Medulla oblongata (tissue), 1 donor: ENCODE measurements around the gene C16orf78.

Source experiments
- DNase-seq: peaks from one replicate; pipeline ENCODE4 v3.0.0-alpha.2; 2015; ENCODE audit errors: extremely low spot score

The C16orf78 gene, protein sequence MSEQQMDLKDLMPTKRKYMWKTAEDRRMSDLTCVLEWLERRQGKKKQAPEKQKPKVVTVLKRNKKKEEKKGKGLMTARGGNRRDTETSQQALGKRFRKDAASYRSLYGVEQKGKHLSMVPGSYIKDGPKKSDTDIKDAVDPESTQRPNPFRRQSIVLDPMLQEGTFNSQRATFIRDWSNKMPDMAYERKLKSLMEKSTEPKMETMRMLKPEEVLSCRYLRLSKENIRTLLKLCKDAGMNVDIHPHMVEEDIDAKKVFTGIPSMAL

DNA sequence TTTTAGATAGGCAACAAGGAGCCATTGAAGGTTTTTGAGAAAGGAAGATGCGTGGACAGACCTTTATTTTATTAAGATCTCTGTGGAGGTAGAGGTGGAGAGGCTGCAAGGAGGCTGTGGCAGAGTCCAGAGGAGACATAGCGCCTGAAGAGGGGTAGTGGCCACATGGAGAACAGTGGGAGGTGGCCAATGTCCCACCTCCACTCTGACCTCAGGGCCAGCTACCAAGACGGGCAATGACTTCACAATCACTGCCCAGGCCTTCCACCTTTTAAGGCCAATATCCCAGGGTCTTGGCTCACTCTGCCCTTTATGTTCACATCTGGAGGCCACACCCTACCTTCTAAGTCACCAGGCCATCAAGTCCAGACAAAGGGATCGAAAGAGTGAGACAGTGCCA is at the start of gene C16orf78:
Gene C16orf78, plus strand, starts transcription at position 301 of the 400 bp plus-strand sequence. CDS start 136 bp downstream, outside the sequence.
- DNase-seq: no peak

DNA sequence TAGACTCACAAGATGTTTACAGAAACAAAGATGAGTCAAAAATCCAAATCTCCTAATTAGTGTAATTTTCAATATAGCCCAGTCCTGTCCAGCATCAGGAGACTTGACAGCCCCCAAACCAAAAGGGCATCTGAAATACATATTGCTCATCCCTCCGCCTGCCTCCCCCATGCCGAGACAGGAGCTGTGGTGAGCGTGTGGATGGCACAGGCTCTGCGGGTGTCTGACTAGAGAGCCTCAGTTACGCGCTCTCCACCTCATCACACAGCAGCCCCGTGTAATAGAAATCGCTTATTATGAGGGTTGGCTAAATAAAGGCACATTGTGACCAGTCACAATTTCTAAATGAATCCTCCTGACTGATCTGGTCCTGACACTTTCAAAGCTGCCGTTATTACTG is 48.9 kb upstream of the C16orf78 start:
- DNase-seq: no peak

DNA sequence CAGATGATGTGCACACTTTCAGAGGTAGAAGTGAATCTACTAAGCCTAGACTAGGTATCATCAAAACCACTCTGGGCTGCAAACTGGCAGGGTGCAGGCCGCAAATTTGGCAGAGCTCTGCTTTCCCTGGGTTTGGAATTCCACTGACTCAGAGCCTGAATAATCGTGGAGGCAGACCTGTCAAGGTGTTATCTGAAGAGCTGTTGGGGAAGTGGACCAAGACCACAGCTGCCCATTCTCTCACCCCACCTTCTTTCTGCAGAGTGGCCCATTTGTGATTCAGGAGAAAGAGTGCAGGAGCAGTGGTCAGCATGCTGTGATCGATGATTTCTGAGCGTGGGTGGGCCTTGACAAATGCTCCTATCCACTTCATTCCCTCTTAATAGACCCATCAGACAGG is 46.1 kb upstream of the C16orf78 start:
- no peak for DNase-seq

DNA sequence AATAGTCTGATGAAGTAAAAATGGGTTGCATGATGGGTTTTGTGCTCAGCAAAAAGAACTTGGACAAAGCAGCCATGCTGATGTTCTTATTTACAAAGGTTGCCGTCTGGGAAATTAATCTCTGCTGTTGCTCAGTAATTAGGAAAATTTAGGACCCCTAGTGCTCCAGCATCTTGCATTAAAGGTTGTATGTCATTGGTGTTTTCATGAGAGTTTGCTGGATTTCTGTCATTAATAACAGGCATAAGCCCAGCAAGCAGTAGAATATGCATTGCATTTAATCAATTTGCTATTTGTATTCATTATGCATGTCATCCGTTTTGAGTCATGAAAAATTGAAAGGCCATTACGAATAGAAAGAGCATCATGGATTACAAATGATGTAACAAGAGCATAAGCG is 45.3 kb upstream of the C16orf78 start:
- DNase-seq: no peak

DNA sequence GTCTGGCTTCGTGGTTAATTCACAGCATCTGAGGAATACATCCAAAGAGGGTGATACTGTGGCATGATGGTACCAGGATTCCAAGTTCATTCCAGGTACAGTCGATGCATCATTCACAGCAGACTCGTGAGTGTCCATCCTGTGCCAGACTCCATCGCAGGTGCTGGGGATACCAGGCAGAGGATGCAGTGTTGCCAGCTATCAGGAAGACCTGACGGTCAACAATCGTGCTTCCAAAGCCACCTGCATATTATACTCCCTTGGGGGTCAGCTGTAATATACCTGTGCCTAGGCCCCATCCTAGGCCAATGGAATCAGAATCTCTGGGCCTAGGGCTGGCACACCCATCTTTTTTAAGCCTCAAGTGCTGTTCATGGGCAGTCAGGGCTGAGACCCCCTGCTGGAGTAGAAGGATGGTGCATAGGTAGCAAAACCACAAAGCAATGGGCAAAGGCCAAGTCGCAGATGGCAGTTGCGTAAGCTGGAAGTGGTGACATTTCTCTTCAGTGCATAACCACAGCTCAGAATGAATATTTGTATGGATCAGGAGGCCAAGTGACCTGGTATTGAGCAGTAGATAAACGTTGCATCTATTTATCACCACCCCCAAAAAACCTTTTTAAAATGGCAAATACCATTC is 42.9 kb upstream of the C16orf78 start:
- no peak for DNase-seq

DNA sequence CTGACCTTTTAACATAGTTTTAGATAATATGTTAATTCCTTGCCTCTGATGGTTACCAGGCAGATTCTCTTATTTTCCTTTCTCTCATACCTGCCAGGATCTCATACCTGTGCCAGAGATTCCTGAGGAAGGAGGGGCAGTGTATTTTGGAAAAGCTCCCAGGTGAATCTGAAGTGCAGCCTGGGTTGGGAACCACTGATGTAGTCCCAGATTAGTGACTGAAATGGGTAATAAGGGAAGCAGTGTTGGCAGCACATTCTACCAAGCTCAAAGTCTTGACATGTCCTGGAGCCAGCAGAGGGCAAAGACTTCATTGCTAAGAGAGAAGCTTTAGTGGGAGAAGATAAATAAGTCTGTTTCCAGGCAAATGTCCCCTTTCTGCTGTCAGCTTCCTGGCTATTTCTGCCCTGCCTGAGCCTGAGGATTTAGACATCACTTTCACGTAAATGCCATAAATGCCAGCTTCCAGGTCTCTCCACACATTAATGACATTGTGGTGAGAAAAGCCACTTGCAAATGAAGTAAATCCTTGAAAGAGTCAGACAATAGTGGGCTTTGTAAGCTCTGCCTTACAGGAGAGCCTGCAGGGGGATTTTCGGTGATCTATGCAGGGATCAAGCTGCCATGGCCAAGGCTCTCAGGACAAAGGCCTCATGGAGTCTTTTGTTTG is 40.9 kb upstream of the C16orf78 start:
- DNase-seq: no peak

DNA sequence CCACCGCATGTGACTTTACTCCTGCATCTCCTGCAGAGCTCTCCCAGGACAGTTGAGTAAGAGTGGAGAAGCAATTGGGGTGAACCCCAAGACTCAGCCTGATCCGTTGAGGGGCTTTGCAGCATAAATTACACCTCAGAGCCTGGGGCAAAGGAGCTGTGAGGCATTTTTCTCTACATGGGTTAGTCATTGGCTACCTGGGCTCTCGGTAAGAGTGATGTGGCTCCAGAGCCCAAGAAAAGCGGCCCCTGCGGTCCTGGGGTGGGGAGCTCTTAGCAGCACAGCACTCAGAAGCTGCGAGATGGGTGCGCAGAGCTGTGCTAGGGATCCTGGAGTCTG is 40.4 kb upstream of the C16orf78 start:
- DNase-seq: no peak

DNA sequence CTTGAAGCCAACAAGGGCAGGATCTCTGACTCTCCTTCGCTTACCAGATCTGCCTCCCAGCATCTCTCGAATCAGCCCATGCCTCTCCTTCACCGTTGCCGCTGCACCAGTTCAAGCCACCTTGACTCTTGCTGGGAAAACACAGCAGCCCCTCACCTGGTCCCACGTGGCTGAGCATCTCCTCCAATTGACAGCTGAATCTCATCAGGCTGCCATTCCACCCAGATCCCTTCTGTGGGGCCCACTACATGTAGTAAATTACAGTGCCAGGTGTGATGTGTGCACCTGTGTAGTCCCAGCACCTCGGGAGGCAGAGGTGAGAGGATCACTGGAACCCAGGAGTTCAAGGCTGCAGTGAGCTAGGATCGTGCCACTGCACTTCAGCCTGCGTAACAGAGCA is 37.8 kb upstream of the C16orf78 start:
- no peak for DNase-seq

DNA sequence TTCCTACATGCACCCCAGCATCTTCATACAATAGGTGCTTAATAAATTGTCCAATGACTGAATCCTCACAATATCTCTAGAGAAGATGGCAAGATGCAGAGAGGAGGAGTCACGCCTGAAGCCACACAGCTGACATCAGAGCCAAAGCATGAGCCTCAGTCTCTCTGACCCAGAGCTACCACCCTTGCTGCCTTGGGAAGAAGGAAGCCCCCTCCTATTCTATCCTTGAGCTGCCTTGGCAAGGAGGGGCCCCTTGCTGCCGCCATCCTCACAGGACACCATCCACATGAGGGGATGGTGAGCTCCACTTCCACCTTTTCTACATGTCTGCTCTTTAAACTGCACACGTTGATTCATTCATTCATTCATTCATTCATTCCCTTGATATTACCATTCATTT is 37.0 kb upstream of the C16orf78 start:
- no peak for DNase-seq

DNA sequence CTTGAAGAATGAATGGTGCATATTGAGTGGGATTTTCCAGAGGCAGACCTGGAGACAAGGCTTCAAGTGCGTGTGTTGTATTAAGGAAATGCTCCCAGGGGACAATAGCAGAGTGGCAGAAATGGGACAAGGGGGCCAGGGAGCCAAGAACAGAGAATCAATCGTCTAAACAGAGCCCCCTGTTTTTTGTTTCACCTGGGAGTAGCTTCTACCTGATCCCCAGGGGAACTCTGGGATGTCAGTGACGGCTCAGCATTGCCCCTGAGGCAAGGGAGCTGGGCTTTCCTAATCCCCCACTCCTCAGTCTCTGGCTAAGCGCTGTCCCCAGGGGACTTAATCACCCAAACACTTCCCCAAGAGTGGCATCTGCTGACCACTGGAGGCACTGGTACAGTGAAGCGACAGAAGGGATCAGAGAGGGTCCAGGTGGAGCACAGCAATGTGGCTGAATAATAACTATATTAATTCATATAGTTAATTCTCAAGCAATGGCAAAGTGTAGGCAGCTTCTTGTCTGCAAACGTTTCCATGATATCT is 35.7 kb upstream of the C16orf78 start:
- DNase-seq: no peak

DNA sequence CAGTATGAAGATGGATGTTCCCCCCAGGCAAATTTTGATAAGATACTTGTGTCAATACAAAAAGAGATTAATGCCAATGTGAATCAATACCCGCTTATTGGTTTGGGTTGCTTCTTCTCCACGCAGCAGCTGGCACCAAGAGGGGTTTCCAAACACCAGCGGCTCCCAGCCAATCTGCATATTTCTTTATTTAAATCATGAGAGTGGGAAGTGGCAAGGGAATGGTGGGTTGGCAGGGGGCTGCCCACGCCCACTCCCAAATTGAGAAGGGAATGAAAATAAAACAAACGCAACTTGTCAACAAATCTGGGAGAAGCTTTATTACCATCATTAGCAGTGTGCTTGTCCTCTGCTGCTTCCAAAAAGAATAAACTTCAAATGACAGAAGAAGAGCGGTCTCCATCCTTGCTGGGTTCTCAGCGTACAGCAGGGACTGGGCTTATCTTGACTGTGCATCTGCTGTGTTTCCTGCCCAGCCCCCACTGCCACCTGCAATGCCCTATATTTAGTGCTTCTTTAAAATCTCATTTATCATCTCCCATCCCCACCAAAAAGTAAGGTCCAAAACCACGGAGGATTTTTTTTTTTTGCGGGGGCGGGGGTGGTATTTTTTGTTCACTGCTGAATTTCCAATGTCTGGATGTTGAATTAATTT is 34.9 kb upstream of the C16orf78 start:
- DNase-seq: no peak

DNA sequence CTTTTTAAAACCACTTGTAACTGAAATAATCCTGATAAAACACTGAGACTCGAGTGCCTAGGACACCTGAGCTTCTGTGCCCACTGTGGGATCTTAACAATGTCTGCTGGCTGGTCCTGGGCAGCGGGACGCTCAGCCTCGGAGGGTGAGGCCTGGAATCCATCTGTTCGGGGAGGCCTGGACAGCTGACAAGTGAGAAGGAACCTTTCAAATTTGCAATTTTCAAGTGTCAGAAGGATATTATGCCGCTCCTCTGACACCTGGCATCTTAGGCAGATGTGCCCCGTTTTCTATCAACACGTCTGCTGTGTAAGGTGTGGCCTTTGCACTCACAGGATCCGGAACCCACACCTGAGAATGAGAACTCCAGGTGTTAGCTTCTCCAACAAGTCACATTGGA is 33.1 kb upstream of the C16orf78 start:
- no peak for DNase-seq

DNA sequence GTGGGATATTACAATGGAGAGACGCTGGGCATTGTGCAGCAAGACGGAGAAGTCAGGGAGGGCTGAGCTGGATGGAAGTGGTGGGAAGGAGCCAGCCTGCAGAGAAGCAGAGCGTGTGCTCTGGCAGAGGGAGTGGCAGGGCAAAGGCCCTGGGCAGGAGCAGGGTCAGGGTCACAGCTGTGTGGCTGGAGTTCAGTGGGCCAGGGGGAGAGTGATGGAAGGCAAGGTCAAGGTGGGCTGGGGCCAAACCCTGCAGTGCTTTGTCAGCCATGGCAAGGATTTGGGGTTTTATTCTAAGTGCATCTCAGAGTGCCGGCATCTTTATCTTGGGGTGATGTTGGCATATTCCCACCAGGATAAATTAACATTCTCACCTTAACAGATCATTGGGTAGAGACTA is 31.9 kb upstream of the C16orf78 start:
- no peak for DNase-seq

DNA sequence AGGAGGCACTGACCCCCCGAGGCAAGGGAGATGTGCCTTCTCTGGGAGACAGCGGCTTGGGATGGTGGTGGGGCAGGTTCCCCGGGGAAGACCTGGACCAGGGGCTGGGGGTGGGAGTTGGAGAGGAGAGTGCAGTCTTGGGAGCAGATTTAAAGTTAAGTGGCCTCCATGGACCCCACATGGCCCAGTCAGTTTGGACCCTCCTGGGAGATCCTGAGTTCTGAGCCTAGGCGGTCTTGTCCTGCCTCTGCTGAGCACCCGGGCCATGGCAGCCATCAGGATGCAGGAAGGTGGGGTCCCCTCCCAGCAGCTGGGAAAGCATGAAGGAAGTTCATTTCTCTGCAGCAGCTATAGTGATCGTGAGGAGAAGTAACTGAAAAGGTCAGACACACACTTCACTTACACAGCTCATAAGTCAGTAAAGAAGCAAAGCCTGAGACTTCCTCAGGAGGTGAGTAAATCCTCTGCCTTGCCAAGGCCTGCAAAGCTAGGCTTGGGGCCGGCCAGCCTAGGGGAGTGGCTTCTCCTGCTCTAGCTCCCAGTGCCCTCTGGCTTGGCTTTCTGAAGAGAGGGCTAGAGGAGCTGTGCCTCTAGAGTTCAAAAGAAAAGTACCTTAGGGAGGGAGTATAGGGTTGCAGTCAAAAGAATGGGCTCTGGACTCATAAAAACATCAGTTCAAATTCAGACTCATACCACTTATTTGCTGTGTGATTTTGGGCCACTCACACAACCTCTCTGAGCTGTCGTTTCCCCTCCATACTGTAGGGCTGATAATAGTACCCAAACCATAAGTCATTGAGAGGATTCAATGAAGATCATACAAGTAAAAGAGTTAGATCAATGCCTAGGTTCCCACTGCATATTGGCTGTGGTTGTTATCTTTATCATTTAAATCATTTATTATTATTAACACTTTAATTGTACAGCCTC is 31.0 kb upstream of the C16orf78 start:
- no peak for DNase-seq

DNA sequence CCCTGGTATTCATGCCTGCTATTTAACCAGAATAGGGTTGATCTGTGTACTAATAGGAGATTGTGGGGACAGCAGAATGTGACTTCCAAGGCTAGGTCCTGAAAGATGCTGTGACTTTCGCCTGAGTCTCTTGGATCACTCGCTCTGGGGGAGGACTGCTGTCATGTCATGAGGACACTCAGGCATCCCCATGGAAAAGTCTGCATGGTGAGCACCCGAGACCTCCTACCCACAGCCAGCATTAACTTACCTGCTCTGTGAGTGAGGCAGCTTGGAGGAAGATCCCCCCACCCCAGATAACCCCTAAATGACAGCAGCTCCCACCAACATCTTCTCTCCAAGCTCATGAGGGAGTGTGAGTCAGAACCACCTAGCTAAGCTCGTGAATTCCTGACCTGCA is 30.3 kb upstream of the C16orf78 start:
- no peak for DNase-seq

DNA sequence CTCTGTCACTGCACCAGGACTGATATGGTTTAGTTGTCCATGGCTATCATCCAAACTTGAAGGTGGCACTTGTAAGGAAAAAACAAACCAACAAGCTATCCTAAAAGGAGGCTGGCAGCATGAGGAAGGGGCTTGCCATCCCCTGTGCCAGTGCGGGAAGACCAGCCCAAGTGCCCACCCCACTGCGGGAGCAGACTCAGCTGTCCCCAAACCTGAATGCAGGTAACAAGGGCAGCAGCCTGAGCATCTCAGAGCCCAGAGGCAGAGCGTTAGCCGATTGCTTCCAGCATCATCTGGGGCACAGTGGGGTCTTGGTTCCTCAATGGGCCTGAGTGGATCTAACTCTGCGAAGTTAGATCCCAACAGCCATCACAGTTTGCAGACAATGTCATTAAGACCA is 29.2 kb upstream of the C16orf78 start:
- DNase-seq: no peak

DNA sequence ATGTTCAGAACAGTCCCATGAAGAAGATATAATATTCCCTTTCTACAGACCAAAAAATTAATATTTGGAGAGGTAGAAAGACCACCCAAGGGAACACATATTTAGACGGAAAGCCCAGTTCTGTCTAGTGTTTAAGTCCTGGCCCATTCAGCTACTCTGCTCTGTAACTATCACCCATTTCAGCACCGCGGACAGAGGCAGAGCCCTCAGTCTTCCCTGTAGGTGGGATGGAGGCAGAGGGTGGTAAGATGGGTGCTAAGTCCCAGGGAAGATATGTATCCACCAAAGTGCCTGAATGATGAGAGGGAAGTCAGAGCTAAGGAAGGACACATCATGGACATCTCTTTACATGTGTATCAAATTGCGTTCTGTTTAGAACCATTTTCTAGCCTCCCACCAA is 27.8 kb upstream of the C16orf78 start:
- DNase-seq: no peak

DNA sequence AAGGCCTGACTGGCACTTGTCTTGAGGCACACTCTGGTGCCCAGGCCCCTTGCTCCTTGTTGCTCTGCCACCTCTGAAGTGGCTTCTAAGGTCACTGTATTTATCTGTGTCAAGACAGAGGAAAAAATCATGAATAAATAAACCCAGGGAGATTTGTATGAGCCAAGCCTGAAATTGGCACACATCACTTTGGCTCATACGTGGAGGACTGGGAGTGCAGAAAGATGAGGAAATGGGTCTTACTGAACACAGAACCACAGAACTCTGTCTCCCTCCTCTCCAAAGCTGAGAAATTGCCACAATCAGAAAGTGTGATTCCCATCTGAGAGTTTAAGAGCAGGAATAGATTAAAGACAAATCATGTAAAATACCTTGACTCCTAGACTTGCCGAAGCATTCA is 27.1 kb upstream of the C16orf78 start:
- no peak for DNase-seq

DNA sequence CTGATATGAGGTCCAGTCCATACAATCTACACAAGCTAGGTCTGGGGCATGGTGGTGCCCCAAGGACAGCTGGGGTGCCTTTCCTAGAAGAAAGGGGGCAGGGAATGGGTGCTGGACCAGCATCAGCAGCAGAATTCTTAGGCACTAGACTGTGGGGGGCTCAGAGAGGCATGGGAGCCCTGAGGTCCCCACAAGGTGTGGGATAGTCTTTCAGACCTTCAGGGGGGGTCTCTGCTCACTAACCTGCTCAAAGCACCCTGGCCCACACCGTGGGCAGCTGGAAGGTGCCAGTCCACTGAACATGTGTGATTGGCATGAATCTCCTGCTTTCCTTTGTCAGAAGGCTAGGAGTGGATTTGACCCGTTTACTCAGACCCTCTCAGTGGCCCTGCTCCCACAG is 26.1 kb upstream of the C16orf78 start:
- DNase-seq: no peak

DNA sequence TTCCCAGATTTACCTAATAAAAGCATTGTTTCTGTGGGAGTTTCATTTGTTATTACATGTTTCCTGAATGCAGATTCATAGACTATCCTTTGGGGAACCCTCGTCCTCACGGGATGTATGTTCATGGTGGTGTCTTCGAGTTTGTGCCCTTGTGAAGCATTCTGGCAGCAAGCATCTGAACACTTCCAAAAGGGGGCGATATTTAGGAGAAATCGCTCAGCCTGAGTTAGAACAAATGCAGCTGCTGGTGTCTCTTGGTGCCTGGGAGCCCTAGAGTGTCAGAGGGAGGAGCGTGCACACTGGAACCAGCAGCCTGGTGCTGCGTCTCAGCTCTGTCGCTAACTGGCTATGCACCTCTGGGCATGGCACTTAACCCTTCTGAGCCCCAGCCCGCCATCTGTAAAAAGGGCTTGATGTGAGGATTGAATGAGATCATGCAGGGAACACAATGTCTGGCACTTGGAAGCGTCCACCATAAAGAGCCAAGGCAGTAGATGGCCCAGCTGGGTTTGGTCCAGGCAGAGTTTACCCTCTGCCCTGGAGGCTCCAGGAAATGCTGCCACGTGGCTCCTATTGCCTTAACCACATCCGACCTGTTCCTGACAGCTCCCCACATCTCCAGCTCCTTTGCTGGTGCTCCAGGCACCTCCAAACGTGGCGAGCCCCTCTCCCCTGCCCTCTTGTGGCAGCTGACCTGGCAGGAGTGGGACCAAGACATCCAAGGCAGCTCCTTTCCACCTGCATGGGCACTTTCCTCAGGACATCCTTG is 25.0 kb upstream of the C16orf78 start:
- no peak for DNase-seq
